ENCODE results near the gene SLC9A3.

The SLC9A3 gene

GRCh38 chr5:465591-466403, 58.5 kb downstream of the SLC9A3 start:
- DNase-seq (ENCODE audit: insufficient read length, low spot score) = no peak
- FAIRE-seq = no peak
- TF ChIP-seq, protein P1, sequence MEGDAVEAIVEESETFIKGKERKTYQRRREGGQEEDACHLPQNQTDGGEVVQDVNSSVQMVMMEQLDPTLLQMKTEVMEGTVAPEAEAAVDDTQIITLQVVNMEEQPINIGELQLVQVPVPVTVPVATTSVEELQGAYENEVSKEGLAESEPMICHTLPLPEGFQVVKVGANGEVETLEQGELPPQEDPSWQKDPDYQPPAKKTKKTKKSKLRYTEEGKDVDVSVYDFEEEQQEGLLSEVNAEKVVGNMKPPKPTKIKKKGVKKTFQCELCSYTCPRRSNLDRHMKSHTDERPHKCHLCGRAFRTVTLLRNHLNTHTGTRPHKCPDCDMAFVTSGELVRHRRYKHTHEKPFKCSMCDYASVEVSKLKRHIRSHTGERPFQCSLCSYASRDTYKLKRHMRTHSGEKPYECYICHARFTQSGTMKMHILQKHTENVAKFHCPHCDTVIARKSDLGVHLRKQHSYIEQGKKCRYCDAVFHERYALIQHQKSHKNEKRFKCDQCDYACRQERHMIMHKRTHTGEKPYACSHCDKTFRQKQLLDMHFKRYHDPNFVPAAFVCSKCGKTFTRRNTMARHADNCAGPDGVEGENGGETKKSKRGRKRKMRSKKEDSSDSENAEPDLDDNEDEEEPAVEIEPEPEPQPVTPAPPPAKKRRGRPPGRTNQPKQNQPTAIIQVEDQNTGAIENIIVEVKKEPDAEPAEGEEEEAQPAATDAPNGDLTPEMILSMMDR (IDR thresholded peaks at IDR 0.05; ENCODE audit: insufficient read depth, missing control alignments) = no peak

DNA sequence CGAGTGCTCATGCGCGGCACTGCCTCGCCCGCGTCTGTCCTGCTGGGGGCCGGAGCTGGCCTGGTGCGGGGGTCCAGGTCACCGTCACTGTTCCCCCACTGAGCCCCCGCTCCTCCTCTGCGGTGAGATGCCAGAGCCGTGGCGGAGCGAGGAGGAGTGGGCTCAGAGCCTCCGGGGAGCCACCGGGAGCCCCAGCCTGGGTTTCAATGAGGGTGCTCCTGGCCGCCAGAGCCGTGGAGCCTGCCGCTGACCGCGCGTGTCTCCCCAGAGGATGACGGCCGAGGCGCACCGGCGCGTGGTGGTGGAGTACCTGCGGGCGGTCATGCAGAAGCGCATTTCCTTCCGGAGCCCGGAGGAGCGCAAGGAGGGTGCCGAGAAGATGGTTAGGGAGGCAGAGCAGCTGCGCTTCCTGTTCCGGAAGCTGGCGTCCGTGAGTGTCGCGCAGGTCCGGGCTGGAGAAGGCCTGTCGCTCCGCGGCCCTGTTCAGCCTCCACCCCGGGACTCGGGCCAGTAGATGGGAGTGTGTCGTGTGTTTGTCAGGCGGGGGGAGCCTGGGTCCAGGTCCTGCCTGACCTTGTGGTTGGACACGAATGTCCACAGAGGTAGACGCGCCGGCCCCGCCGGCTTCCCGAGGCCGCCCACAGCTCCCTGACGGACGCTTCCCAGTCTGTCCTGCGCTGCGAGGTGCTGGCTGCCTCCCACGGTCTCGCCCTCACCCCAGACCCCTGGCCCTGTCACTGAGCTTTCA, 59.2 kb downstream of the SLC9A3 start:
- DNase-seq (ENCODE audit: insufficient read length, low spot score) (no peak), FAIRE-seq (no peak)
- TF ChIP-seq, protein P1 (IDR thresholded peaks at IDR 0.05; ENCODE audit: insufficient read depth, missing control alignments) = no peak

DNA sequence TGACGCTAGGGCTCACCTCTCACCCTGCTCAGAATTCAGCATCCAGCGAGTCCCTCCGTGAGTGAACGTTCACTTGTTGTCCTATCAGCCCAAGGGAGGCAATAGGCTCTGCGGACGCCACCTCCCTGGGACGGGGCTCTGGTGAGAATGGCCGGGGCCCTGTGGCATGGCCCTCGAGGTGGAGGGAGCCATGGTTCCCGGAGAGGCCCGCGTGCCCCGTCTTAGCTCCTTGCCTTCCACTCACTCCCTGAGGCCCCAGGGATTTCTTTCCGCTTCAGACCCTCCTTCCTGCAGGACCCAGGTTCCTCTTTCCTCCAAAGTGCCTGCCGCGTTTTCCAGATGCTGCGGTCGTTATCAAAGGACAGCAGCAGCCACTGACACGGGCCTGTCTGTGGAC, 59.8 kb downstream of the SLC9A3 start:
- TF ChIP-seq, protein P1 (IDR thresholded peaks at IDR 0.05; ENCODE audit: insufficient read depth, missing control alignments) = no peak

GRCh38 chr5:463952-464351, 60.3 kb downstream of the SLC9A3 start:
- FAIRE-seq (no peak), DNase-seq (ENCODE audit: insufficient read length, low spot score) (no peak)
- TF ChIP-seq, protein P1 (IDR thresholded peaks at IDR 0.05; ENCODE audit: insufficient read depth, missing control alignments) = no peak

More for the DNA sequence above, 59.8 kb downstream of the SLC9A3 start:
- FAIRE-seq (no peak), DNase-seq (ENCODE audit: insufficient read length, low spot score) (no peak)

GRCh38 chr5:463301-463700, 60.9 kb downstream of the SLC9A3 start:
- no peak for DNase-seq (ENCODE audit: insufficient read length, low spot score)
- TF ChIP-seq, protein P1 (IDR thresholded peaks at IDR 0.05; ENCODE audit: insufficient read depth, missing control alignments) = no peak
- FAIRE-seq = no peak

GRCh38 chr5:462051-462481, 62.2 kb downstream of the SLC9A3 start:
- TF ChIP-seq, protein P1 (IDR thresholded peaks at IDR 0.05; ENCODE audit: insufficient read depth, missing control alignments) = no peak
- no peak for FAIRE-seq

DNA sequence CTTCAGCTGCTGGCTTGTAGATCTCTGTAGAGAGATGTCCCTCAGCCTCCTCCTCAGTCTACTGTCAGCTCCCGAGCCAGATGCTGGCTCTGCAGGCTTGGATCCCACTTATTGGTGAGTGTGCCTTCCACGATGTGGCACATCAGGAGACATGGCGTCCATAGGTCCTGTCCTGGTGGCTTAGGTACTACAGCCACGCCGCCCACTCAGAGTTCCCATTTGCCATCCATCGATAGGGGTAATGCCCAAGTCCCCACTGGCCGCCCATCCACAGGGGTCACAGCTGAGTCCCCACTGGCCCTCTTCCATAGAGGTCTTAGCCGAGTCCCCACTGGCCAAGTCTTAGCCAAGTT, 64.0 kb downstream of the SLC9A3 start:
- DNase-seq (ENCODE audit: insufficient read length, low spot score) (no peak), FAIRE-seq (no peak)
- TF ChIP-seq, protein P1 (IDR thresholded peaks at IDR 0.05; ENCODE audit: insufficient read depth, missing control alignments) = no peak

More at GRCh38 chr5:462051-462481, 62.2 kb downstream of the SLC9A3 start:
- DNase-seq (ENCODE audit: insufficient read length, low spot score) = no peak
